Measurements from ENCODE around the gene SCAND1.

Gene SCAND1

DNA sequence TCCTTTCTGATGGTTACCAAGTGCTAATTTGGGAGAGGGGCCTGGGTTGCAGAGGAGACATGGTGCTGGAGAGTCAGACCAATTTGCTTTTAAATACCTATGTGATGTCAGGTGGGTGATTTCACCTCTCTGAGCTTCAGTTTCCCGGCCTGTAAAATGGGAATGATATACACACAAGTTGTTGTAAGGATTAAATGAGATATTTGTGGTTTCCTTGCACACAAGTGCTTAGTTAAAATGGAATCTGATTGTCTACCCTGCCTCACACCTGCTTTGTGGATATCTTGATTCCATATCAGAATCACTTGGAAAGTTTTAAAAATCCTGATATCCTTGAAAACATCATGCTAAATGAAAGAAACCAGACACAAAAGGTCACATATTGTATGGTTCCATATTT, 44.5 kb downstream of the SCAND1 start:
- in situ Hi-C loops (cut with HindIII; ENCODE audit: low sequenced_read_pairs) = no loop called here

DNA sequence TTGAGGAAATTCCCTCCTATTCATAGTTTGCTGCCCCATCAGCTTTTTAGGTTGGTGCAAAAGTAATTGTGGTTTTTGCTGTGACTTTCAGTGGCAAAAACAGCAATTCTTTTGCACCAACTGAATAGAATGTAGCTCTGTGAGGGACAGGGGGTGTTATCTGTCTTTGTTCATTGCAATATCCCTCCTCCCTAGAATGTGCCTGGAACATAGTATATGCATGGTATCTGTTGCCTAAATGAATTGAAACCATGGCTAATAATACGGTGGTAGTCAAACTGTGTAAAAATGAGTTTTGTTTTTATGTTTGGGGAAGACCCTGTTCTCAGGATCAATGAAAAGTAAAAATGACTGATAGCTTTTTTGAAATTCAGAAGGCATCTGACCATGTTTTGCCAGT, 45.1 kb downstream of the SCAND1 start:
- in situ Hi-C loops (cut with HindIII; ENCODE audit: low sequenced_read_pairs) = no loop called here

DNA sequence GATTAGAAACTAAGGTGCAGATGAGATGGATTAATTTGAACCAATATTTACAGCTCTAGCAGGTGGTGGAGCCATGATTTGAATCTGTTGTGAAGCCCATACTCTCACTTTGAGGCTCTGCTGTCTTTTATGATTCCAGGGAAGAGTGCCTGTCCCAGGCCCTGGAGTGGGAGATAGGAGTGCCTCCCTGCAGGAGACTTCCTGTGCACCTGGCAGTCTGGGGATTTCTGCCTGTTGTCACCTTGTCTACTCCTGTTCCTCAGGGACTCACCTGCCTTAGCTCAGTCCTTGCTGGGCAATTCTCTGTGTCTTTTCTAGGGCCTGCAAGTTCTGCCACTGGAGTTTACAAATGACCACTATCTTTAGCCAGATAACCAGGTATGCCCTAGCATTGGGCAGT, 46.3 kb downstream of the SCAND1 start:
- in situ Hi-C loops (cut with HindIII; ENCODE audit: low sequenced_read_pairs) = no loop called here

DNA sequence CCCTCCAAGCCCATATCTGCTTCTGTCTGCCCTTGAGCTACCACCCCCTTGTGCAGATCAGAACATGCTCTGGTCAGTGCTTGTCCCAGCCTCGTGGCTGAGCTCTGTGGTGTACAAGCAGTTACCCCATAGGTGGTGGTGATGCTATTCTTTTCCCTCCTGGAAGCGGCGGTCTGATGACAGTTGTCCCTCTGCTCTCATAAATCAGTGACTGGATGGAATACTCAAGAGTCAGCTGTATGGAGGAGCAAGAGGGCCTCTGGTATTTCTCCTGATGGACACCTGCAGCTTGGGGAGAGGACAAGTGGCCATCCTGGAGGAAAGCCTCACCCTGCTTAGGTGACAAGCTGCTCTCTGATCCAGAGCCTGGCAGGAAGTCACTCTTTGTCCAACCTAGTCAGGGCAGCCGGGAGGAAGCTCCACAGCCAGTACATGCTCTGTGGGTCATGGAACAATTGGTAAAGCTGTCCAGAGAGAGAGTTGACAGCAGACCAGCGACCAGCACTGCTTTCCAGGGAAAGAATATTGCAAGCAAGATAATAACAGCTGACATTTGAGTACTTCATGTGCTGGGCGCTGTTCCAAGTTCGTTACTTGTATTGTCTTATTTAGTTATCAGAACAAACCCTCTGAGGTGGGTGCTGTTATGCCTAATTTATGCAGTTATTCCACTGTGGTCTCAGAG, 47.1 kb downstream of the SCAND1 start:
- in situ Hi-C loops (cut with HindIII; ENCODE audit: low sequenced_read_pairs) = no loop called here

DNA sequence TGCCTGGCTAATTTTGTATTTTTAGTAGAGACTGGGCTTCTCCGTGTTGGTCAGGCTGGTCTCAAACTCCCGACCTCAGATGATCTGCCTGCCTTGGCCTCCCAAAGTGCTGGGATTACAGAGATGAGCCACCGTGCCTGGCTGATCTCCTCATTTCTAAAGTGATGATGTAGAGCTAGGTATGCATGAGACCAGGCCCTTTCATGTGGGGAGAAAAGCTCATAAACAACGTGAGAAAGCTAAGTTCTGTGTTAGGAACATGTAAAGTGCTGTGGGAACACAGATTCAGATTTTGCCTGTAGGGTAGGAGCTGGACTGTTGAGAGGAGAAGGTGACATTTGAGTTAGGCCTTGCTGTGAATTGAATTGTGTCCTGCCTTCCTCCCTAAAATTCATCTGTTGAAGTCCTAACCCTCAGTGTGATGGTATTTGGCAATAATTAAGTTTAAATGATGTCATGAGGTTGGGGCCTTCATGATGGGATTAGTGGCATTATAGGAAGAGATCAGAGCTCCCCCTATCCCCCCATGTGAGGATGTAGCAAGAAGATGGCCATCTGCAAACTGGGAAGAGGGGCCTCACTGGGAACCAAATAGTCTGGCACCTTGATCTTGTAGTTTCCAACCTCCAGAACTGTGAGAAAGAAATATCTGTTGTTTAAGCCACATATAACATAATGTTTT, 49.2 kb downstream of the SCAND1 start:
- in situ Hi-C loops (cut with HindIII; ENCODE audit: low sequenced_read_pairs) = no loop called here

DNA sequence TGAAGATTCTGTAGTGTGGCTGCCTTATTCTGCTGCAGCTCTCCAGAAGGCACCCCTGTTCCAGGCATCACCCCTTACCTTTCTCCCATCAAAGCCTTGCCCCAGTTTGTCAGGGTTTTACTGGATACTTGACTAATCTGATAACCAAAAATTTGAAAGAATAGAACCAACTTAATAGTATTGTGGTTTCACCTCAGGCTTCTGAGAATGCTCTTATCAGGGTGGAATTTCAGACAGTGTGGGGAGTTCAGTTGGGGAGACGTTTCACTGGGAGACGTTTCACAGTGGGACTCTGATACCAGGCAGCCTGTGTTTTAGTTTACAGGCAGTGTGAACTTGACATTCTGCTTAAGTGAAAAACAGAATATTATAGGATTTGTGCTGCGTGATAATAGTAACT, 50.5 kb downstream of the SCAND1 start:
- in situ Hi-C loops (cut with HindIII; ENCODE audit: low sequenced_read_pairs) = no loop called here

All from DLD1 (cell line).